Measurements from ENCODE around the gene SPRR3.

The SPRR3 gene, protein sequence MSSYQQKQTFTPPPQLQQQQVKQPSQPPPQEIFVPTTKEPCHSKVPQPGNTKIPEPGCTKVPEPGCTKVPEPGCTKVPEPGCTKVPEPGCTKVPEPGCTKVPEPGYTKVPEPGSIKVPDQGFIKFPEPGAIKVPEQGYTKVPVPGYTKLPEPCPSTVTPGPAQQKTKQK

DNA sequence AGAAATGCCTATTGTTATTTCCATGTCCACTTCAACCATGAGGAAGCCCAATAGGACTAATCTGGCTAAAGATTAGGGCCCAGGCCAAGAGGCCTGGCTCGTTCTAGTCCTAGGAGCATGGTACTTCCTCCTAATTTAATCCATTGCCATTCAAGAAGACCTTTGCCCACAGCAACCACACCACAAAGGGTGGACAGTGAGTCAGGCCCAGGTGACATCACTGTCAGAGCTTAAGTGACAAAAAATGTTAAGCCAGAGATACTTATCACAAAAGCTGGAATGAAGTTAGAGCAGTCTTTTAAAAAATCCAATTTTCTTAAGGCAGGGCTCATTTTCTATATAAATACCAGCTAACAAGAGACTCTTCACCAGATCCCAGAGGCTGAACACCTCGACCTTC lies at the start of gene SPRR3:
SPRR3 (plus strand) TSS at position 368 of the 400 bp plus-strand sequence. CDS start 1,272 bp downstream, outside the sequence.
- no peak for DNase-seq (ENCODE audit: low read depth in 2 of 2)

DNA sequence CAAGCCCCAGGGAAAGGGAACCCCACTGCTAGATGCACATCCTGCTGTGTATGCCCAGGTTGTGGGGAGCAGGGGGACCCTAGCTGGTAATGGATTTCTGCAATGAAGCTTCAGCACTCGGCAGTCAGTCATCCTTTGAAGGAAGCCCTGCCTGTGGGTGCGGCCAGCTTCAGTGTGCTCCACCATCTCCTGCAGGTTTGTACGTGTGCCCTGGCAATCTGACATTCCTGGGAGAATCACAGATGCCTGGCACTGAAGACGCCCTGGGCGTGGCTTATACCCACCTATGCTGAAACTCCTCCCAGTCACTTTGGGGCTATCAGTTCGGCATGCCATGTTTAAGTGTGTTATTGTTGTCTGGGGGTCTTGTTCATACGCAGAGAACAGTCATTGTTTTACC lies 47.8 kb upstream of the SPRR3 start:
- no peak for DNase-seq (ENCODE audit: low read depth in 2 of 2)

DNA sequence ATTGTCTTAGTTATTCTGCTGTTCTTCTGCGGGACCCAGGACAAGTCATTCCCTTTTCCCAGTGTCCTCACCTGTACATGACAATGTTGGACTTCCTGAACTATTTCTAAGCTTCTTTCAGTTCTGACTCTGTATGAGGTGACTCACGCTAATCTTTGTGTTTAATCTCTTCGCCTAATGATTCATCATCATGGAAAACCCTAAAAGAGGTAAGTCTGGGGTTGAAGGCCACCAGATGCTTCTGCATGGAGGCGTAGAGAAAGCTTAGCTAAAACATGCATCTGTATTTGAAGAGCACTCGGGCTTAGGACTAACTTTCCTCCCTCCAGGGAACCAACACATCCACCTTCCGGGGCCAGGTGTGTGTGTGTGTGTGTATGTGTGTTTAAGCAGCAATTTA lies 47.1 kb upstream of the SPRR3 start:
- DNase-seq (ENCODE audit: low read depth in 2 of 2): no peak

DNA sequence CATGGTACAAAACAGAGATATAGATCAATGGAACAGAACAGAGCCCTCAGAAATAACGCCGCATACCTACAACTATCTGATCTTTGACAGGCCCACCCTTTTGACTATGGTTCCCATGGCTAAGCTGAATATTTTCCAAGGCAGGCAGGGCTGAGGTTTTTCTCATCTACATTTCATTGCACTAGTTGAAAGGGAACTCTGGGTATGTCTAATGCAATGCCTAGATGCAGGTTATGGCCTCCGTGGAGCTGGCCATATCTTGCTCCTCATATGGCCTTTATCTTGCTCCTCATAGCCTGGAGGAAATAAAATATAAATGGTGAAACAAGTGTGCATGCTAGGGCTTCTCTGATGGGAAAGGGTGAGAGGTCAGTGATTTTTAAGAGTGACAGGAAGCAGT lies 44.0 kb upstream of the SPRR3 start:
- DNase-seq (ENCODE audit: low read depth in 2 of 2): no peak

DNA sequence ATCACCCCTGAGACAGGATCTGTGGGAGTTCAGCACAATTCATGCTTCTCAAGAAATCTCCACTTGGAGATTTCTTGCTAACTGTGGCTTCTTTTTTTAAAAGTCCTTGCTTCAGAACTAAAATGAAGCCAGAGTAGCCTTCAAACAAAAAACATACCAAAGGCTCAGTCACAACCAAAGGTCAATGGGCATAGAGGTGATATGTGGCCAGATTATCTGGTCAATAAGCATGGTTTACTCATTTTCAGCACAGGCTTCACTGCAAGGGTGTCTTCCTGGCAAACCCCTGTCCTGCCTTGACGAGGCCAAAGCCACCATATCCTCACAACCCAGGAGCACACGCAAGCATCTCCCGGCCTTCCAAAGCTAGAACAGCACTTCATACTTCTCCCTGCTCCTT lies 42.3 kb upstream of the SPRR3 start:
- no peak for DNase-seq (ENCODE audit: low read depth in 2 of 2)

DNA sequence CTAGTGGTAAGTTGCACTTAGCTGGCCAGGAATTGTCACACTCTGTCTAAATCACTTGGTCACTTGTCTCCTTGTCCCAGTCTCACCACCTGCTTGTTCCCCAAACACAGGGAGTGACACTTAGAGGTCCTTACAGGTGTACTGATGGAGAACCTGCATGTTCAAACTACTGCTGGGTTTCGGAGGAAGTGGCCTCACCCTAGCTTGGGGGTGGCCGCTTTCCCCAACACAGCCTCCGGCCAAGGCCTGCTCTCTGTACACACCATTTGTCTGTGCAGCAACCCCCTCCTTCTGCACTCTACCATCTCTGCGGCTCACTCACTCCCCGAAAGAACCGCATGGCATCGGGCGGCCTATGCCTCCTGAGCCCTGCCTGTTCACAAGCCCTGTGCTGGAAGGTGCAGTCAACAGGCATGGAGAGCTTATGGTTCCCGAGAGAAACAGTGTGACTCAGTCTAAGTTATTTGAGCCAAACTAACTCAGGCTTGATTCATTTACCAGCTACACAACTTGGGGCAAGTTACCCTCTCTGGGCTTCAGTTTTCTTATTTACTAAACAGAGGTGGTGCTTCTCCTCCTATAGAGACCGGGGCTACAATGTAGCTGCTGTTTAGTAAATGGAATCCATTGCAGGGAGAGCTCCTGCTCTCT lies 41.6 kb upstream of the SPRR3 start:
- no peak for DNase-seq (ENCODE audit: low read depth in 2 of 2)

DNA sequence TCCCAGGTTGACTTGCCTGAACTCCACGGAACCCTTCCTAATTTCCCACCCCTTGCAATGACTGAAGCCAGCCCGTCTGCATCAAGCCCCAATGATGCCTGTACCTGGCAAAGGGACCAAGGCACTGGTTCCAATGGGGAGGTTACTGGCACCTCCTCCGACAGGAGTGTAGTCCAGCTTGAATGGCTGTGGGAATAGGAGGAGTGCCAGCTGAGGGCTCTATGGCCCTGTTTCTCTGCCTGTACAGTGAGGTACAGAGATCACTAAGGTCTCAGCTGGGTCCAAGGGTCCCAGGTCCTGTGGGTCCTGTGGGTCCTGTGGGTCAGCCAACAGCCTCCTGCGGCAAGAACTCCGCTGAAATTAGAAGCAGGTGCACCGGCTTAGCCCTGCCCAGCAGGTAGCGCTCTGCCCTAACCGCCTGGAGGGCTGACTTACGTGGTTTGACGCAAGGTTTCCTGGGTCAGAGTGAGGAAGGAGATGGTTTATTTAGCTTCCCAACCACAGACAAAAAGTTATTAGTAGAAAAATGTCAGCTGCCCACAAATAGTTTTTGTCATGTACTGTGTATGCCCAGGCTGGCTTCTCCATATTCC lies 41.0 kb upstream of the SPRR3 start:
- no peak for DNase-seq (ENCODE audit: low read depth in 2 of 2)

DNA sequence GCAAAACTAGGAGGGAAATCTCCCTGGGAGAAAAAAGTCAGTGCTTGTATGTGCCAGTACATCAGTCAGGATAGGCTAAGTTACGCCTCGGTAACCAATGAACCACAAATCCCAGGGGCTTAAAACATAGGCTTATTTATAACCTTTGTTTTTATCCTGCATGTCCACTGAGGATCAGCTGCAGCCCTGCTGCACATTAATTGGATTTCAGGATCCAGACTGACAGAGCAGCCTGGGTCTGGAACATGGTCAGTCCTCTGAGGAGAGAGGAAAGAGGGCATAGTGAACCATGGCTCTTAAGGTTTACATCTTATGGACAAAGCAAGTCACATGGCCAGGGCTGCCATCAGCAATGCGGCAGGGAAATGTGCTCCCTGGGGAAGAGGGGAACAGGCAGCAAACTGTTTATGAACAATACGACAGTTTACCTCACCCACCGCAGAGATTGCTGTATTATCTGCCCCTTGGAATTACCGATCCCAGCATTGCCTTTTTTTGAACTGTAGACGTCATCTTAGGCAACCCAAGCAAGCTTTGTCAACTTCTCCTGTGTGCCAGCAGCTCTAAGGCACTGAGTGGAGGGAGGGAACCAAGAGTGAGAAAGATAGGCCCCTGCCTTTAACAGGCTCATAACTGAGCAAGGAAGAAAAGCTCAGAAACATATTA lies 40.2 kb upstream of the SPRR3 start:
- DNase-seq (ENCODE audit: low read depth in 2 of 2): no peak

DNA sequence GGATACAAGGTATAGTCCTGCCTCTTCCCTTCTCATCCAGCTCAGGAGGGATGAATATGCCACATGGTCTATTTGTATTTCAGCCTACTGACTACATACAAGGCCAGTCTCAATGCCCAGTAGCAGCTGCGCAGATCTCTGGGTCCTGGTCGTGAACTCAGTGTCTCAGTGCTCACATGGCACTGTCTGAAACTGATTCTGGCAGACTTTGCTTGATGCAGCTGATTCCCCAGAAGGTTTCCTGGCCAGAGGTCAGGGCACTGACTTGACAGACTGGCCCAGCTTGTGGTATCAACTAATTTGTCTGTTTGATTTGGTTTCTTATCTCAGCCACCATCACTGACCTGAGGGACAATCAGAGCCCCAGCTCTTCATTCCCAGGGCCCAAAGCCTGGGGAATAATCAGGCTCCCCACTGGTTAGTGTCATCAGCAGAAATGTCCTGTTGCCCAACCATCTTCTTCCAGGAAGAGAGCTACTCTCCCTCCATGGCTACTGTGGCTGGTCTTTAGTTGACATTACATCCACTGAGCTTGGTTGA lies 38.6 kb upstream of the SPRR3 start:
- DNase-seq (ENCODE audit: low read depth in 2 of 2): no peak

DNA sequence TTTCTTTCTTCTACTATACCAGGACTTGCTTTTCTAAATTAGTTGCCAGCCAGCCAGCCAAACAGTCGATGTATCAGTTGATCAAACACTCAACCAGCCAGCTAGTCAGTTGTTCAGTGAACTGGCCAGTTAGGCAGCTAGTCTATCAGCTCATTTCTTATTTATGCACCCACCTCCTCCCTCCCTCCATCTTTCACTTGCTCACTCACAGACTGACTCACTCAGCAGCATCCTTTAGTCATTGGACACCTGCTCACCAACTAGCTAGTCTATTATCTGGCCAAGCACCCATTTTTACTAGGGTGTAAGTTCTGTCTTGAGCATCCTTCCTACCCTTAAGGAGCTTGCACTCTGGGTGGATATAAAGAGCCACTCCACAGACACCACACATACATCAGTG lies 37.0 kb upstream of the SPRR3 start:
- DNase-seq (ENCODE audit: low read depth in 2 of 2): no peak

DNA sequence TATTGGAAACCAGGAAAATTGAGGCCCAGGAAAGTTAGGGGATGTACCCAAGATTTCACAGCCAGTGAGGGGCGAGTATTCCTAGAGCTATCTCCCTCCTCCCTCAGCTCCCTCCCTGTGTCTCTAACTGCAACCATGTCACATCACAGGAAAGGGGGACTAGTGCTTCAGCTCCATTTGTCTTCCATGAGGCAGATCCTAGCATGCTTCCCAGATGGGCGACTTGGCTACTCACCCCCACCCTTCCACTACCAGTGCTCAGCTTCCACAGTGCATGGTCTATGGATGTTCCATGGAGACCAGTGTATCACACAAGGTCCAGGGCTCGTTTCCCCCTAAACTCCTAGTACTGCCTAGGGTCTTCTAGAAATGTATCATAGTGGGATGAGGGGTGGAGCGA lies 35.7 kb upstream of the SPRR3 start:
- DNase-seq (ENCODE audit: low read depth in 2 of 2): no peak

DNA sequence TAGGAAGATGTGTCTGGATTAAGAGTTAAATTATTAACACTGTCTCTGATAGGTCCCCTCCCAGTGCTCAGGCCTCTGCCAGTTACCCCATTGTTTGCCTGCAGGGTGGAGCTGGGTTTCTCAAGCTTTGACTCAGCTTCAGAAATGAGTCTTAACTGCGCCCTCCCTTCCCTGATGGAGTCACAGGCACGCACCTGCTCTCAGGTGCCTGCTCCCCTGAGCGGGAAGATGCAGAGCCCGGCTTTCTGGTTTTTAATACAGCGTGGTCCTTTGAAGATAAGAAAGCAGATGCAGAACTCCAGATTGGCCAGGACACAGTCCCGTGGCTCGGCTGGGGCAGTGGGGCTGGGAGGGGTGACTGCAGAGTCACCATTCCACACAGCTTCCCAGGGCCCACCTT lies 34.3 kb upstream of the SPRR3 start:
- no peak for DNase-seq (ENCODE audit: low read depth in 2 of 2)

DNA sequence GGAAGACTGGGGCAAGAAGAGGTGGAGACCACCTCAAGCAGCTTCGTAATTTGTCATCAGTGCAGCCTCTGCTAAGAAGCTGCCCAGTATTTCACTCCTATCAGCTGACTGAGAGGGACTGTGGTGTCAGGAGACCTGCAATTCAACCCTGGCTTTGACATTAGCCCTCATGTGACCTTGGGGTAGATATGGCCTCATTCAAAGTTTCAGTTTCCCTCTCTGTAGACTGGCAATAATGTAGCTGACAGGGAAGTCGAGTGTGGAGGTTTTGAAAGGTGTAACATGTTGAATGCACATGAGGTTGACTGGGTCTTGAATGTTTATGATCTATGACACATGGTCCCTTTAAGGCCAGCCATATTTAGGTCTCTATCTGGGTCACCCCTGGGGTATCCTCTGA lies 33.3 kb upstream of the SPRR3 start:
- no peak for DNase-seq (ENCODE audit: low read depth in 2 of 2)

DNA sequence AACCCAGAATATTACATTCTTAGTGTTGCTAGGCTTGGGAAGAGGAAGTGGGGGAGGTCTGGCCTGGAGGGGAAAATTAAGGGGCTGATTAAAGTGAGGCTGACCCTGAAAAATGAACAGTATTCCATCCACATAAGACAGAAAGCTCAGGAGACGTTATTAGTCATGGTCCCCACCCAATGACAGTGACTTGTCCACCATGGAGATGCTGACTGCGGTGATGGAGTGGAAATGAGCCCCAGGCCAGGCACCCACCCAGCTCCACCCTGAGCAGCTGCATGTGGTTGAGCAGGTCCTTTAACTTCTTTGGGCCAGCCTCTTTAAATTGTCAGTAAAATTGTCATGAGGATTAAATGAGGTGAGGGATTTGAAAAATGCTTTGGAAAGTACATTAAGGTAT lies 32.5 kb upstream of the SPRR3 start:
- no peak for DNase-seq (ENCODE audit: low read depth in 2 of 2)

DNA sequence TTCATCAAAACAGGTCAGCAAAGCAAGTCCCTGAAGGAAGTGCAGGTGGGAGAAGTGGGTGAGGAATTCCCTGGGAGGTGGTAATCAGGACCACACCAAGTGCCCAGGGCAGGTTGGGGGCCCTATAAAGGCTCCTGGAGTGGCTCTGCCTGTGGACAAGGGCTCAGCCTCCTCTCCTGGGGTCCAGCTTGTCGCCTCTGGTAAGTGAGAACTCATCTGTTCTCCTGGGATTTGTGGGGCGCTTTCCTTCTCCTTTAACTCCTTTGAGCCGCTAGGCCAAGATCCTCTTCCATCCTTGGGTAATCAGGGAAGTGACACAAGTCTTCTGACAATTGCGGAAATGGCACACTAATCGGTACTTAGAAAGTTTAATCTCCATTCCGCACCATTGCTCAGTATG lies 31.1 kb upstream of the SPRR3 start, which contains the start of gene SPRR4:
SPRR4 (plus strand) TSS at position 154 of the 400 bp plus-strand sequence. CDS start 1,243 bp downstream, outside the sequence.
- DNase-seq (ENCODE audit: low read depth in 2 of 2): no peak

DNA sequence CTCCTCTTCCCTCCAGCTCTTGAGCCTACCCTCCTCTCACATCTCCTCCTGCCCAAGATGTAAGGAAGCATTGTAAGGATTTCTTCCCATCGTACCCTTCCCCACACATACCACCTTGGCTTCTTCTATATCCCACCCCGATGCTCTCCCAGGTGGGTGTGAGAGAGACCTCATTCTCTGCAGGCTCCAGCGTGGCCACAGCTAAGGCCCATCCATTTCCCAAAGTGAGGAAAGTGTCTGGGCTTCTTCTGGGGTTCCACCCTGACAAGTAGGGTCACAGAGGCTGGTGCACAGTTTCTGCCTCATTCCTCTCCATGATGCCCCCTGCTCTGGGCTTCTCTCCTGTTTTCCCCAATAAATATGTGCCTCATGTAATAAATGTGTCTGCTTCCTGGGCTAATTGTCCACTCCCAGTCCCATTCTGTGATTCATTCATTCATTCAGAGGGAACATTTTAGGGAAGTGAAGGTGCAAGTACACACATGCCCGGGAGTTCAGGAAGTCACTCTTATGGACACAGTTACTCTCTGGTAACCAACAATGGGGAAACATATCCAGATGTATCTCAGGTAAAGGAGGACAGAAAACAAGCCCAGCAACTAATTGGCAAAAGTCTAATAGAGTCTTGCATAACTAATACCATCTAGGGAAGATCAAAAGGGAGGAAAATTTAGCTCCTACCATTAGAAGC lies 29.2 kb upstream of the SPRR3 start:
- no peak for DNase-seq (ENCODE audit: low read depth in 2 of 2)

DNA sequence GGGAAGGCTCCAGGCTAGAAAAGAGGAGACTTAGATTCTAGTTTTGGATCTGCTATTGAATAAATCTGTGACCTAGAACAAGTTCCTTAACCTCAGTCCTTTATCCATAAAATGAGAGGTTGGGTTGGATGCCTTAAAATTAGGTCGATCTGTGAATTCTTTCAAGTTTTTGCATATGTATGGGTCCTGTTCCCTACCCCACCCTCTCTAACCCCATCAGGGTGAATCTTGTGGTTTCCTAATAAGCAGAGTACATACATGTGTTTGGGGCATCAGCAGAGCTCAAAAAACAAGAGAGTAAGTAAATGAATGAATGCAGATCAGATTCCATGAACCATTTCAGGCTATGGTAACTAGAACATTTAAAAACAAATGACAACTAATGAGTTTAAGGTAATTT lies 24.9 kb upstream of the SPRR3 start:
- no peak for DNase-seq (ENCODE audit: low read depth in 2 of 2)

DNA sequence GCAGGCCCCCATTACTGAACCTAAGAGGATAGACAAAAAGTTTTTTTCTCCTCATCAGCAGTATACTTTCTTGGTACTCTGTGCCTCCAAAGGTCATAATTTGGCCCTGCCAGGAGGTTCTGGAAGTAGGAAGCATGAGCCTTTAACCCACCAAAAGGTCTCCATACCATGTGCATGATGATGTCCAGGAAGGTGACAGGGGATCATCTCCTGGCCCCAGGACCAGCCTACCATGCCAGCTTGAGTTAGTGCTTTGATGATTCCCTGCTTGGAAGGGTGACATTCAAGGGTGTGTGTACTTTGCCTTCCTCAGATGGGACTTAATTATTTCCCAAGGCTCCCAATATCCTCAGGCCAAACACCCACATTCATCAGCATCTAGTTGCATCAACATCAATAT lies 23.9 kb upstream of the SPRR3 start:
- no peak for DNase-seq (ENCODE audit: low read depth in 2 of 2)

DNA sequence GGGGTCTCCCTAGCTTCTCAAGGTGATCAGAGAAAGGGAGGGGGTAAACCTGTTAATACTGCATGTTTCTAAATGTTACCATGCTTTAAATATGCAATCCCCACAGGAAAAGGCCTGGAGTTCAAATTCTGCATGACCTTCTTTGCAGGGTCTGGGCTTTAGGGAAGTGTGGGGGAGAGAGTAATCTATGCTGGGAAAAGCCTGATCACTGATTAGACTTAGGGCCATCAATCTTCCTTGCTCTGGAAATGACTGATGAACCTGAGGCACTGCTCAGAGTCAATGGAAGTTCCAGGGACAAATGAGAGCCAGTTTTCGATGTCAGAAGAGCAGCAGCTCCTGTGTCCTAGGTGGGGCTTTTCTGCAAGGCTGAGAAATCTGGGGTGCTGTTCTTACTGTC lies 20.9 kb upstream of the SPRR3 start:
- DNase-seq (ENCODE audit: low read depth in 2 of 2): no peak

DNA sequence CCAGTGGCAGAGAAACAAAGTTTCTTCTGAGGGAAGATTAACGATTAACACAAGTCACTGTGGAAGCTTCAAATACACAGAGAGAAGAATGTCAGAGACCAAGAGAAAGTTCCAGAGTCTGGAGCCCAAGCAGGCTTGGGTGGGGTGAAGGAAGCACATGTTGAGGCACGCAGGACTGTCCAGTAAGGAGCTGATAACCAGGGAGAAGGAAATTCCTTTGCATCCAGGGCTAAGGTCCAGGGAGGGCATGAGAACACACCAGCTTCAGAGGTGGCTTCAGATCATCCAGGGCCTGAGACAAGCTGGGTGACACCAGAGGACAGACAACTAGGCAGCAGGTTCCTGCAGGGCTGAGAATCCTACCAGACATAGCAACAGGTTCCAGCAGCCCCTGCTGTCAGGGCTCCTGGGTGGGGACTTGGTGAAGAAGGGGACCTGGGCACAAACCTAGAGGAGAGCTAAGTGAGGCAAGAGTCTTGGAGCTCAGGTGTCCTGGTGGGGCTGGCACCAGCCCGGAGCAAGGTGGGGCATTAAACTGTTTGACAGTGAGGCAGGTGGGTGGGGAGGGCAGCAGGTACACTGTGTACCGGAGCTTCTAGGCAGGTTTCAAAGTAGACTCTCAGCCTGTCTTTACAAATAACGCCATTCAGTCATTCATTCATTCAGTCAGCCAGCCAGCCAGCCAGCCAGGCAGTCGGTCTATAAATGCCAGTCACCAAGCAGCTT lies 20.2 kb upstream of the SPRR3 start:
- no peak for DNase-seq (ENCODE audit: low read depth in 2 of 2)

DNA sequence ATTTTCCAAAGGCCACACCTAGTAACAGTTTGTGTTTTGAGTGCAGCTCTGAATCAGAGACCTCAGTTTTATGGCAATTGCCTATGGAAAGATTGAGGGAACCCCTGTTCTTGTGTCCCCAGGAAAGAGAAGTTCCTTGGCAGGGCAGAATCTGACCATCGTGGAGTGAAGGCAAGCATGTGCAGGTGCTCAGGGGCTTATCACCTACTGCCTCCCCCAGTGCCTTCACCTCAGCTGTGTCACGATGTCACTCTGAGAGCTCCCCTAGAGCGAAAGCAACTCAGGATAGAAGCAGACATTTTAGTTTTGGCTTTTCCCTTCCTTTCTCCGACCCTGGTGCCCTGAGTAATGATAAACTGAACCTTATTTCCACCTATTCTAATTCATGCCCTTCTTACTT lies 19.5 kb upstream of the SPRR3 start:
- no peak for DNase-seq (ENCODE audit: low read depth in 2 of 2)

Data from stimulated activated CD4-positive, alpha-beta T cell treated with anti-CD3 and anti-CD28 coated beads, Interleukin-1b, Interleukin-23, amount 100 ng/mL, for 1 hour (primary cell).